ENCODE data around the gene THRB.

Gene THRB

DNA sequence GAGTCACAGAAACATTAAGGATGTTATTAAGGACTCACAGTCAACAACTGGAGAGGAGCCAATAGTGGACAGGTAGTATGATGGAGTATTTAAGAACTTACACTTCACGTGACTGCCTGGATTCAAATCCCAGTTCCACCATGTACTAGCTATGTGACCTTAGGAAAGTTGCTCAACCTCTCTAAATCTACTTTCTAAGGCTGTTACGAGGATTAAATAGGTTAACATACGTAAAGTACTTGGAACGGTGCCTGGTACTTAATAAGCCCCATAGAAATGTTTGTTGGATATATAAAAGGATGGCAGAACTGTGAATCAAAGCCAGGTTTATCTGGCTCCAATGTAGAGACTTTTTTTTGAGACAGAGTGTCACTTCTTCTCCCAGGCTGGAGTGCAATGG lies 24.4 kb downstream of the THRB start:
- Histone ChIP-seq H4K8ac (ENCODE audit: low read depth, low read length) (no peak overlapping the region), H3K4ac (ENCODE audit: low read length) (no peak overlapping the region), H3K4me2 (ENCODE audit: insufficient read depth, low read length, poor library complexity, severe bottlenecking) (no peak overlapping the region), H2BK120ac (ENCODE audit: low read depth, low read length) (no peak overlapping the region), H3K4me3 (ENCODE audit: low read length in 2 of 2) (no peak overlapping the region), H3K27me3 (ENCODE audit: control insufficient read depth in 3 of 3, insufficient read depth in 3 of 3, low read depth in 1 of 3, low read length in 3 of 3) (no peaks in the 10 kb centered on the region), H3K18ac (ENCODE audit: low read length) (no peak overlapping the region), H3K36me3 (replicated peaks in 1 of 2; ENCODE audit: control insufficient read depth in 2 of 2, insufficient read depth in 2 of 2, low read length in 2 of 2) (no peaks in the 10 kb centered on the region), H2BK12ac (ENCODE audit: low read length) (no peak overlapping the region), H2BK5ac (ENCODE audit: low read length) (no peak overlapping the region), H2AK5ac (ENCODE audit: low read depth, low read length) (no peak overlapping the region), H3K9ac (ENCODE audit: low read depth, low read length, poor library complexity) (no peak overlapping the region), H3K79me1 (ENCODE audit: low read depth, low read length) (no peaks in the 10 kb centered on the region), H4K91ac (ENCODE audit: low read depth, low read length, poor library complexity) (no peak overlapping the region), H3K9me3 (replicated peaks in 1 of 2; ENCODE audit: control insufficient read depth in 2 of 2, insufficient read depth in 1 of 2, low read depth in 1 of 2, low read length in 2 of 2) (peaks cover 0 to 2% of the 10 kb centered on the region in 2 donors), H3K4me1 (ENCODE audit: control insufficient read depth in 2 of 2, insufficient read depth in 1 of 2, low read depth in 1 of 2, low read length in 2 of 2) (no peaks in the 10 kb centered on the region), H3K14ac (ENCODE audit: low read length) (no peak overlapping the region), H3K27ac (replicated peaks; ENCODE audit: low read length) (no peak overlapping the region), H2AFZ (ENCODE audit: low read length) (no peak overlapping the region), H3K23ac (ENCODE audit: low read depth, low read length, poor library complexity) (no peak overlapping the region), H2BK15ac (ENCODE audit: low read length) (no peak overlapping the region)
- DNase-seq (ENCODE audit: low spot score) = no peak
- no CpG with 5 or more reads among the region's 4 CpGs for WGBS, 2 donors (ENCODE audit: extremely low coverage in 2 of 2, insufficient read length in 2 of 2, insufficient replicate concordance in 1 of 2)

DNA sequence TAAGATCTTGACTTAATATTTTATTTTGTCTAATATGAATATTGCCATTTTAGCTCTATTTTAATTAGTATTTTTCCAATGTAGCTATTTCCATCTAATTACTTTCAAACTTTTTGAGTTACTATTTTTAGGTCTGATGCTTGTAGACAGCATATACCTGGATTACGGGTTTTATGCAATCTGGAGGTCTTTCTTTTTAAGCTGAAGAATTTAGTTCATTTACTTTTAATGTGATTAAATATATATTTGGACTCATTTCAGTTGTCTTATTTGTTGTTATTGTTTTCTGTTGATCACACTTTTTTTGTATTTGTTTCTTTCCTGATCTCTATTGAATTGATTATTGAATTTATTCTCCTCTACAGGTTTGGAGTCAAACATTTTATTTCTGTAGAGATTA lies 30.3 kb downstream of the THRB start:
- WGBS, 2 donors (ENCODE audit: extremely low coverage in 2 of 2, insufficient read length in 2 of 2, insufficient replicate concordance in 1 of 2) = no CpG with 5 or more reads among the region's 1 CpG

DNA sequence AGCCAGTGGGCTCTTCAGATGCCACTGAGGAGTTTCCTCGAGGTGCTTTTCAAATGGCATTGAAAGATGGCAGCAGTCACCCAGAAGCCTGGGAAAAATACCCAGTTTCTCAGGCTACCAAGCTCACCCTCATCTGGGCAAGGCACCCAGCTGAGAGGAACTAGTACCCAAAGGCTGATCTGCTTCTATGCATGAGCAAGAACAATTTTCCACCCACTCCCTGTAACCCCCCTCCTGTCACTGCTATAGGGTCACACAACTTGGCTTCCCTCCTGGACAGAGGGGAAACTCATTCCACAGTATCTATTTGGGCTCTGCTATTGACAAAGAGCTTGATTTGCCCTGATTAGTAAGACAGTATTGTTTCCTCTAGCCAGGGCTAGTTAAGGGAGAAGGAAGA lies 31.9 kb downstream of the THRB start:
- no peak for DNase-seq (ENCODE audit: low spot score)
- Histone ChIP-seq H3K36me3 (replicated peaks in 1 of 2; ENCODE audit: control insufficient read depth in 2 of 2, insufficient read depth in 2 of 2, low read length in 2 of 2) (no peaks in the 10 kb centered on the region), H2BK120ac (ENCODE audit: low read depth, low read length) (no peak overlapping the region), H3K27ac (replicated peaks; ENCODE audit: low read length) (no peak overlapping the region), H2BK5ac (ENCODE audit: low read length) (no peak overlapping the region), H3K4me2 (ENCODE audit: insufficient read depth, low read length, poor library complexity, severe bottlenecking) (no peak overlapping the region), H2AK5ac (ENCODE audit: low read depth, low read length) (no peak overlapping the region), H3K23ac (ENCODE audit: low read depth, low read length, poor library complexity) (no peak overlapping the region), H4K91ac (ENCODE audit: low read depth, low read length, poor library complexity) (no peak overlapping the region), H3K4ac (ENCODE audit: low read length) (no peak overlapping the region), H3K9me3 (replicated peaks in 1 of 2; ENCODE audit: control insufficient read depth in 2 of 2, insufficient read depth in 1 of 2, low read depth in 1 of 2, low read length in 2 of 2) (no peaks in the 10 kb centered on the region), H2BK12ac (ENCODE audit: low read length) (no peak overlapping the region), H2AFZ (ENCODE audit: low read length) (no peak overlapping the region), H3K4me3 (ENCODE audit: low read length in 2 of 2) (no peak overlapping the region), H2BK15ac (ENCODE audit: low read length) (no peak overlapping the region), H3K18ac (ENCODE audit: low read length) (no peak overlapping the region), H3K9ac (ENCODE audit: low read depth, low read length, poor library complexity) (no peak overlapping the region), H3K4me1 (ENCODE audit: control insufficient read depth in 2 of 2, insufficient read depth in 1 of 2, low read depth in 1 of 2, low read length in 2 of 2) (peaks cover 0 to 3% of the 10 kb centered on the region in 2 donors), H3K14ac (ENCODE audit: low read length) (no peak overlapping the region), H3K27me3 (ENCODE audit: control insufficient read depth in 3 of 3, insufficient read depth in 3 of 3, low read depth in 1 of 3, low read length in 3 of 3) (no peaks in the 10 kb centered on the region), H3K79me1 (ENCODE audit: low read depth, low read length) (no peaks in the 10 kb centered on the region), H4K8ac (ENCODE audit: low read depth, low read length) (no peak overlapping the region)
- WGBS, 2 donors (ENCODE audit: extremely low coverage in 2 of 2, insufficient read length in 2 of 2, insufficient replicate concordance in 1 of 2) = no CpG with 5 or more reads among the region's 1 CpG

More for the DNA sequence above, 30.3 kb downstream of the THRB start:
- Histone ChIP-seq H3K23ac (ENCODE audit: low read depth, low read length, poor library complexity) (no peak overlapping the region), H2AFZ (ENCODE audit: low read length) (no peak overlapping the region), H4K91ac (ENCODE audit: low read depth, low read length, poor library complexity) (no peak overlapping the region), H2BK5ac (ENCODE audit: low read length) (no peak overlapping the region), H3K18ac (ENCODE audit: low read length) (no peak overlapping the region), H2BK15ac (ENCODE audit: low read length) (no peak overlapping the region), H3K79me1 (ENCODE audit: low read depth, low read length) (no peaks in the 10 kb centered on the region), H3K4me3 (ENCODE audit: low read length in 2 of 2) (no peak overlapping the region), H3K9me3 (replicated peaks in 1 of 2; ENCODE audit: control insufficient read depth in 2 of 2, insufficient read depth in 1 of 2, low read depth in 1 of 2, low read length in 2 of 2) (no peaks in the 10 kb centered on the region), H3K4me2 (ENCODE audit: insufficient read depth, low read length, poor library complexity, severe bottlenecking) (no peak overlapping the region), H3K4ac (ENCODE audit: low read length) (no peak overlapping the region), H3K4me1 (ENCODE audit: control insufficient read depth in 2 of 2, insufficient read depth in 1 of 2, low read depth in 1 of 2, low read length in 2 of 2) (peaks cover 0 to 3% of the 10 kb centered on the region in 2 donors), H3K14ac (ENCODE audit: low read length) (no peak overlapping the region), H3K36me3 (replicated peaks in 1 of 2; ENCODE audit: control insufficient read depth in 2 of 2, insufficient read depth in 2 of 2, low read length in 2 of 2) (no peaks in the 10 kb centered on the region), H2BK120ac (ENCODE audit: low read depth, low read length) (no peak overlapping the region), H3K27me3 (ENCODE audit: control insufficient read depth in 3 of 3, insufficient read depth in 3 of 3, low read depth in 1 of 3, low read length in 3 of 3) (no peaks in the 10 kb centered on the region), H3K27ac (replicated peaks; ENCODE audit: low read length) (no peak overlapping the region), H3K9ac (ENCODE audit: low read depth, low read length, poor library complexity) (no peak overlapping the region), H2AK5ac (ENCODE audit: low read depth, low read length) (no peak overlapping the region), H4K8ac (ENCODE audit: low read depth, low read length) (no peak overlapping the region), H2BK12ac (ENCODE audit: low read length) (no peak overlapping the region)
- DNase-seq (ENCODE audit: low spot score) = no peak

DNA sequence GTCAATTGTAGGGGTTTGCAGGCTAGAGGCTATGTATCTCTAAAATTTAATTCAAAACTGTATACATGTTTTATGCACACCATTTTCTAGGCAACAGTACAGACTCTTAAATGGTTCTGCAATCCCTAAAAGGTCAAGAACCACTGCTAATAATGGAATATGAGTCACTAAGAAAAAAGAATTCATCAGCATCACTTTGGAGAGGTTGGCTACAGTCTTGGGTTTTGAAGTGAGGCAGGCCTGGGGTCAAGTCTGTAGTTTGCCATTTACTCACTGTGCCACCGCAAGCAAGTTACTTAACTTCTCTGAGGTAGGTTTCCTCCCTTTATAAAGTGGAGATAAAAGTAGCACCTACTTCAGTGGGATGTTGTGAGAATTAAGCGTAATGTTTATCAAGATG lies 33.7 kb downstream of the THRB start:
- H2BK120ac ChIP-seq (ENCODE audit: low read depth, low read length) = no peak overlapping the region
- no peak overlapping the region for H3K14ac ChIP-seq (ENCODE audit: low read length)
- peaks cover 0 to 3% of the 10 kb centered on the region in 2 donors for H3K4me1 ChIP-seq (ENCODE audit: control insufficient read depth in 2 of 2, insufficient read depth in 1 of 2, low read depth in 1 of 2, low read length in 2 of 2)
- no peak overlapping the region for H4K8ac ChIP-seq (ENCODE audit: low read depth, low read length)
- H2BK15ac ChIP-seq (ENCODE audit: low read length) = no peak overlapping the region
- no peak overlapping the region for H3K9ac ChIP-seq (ENCODE audit: low read depth, low read length, poor library complexity)
- H2BK12ac ChIP-seq (ENCODE audit: low read length) = no peak overlapping the region
- no peak overlapping the region for H4K91ac ChIP-seq (ENCODE audit: low read depth, low read length, poor library complexity)
- DNase-seq (ENCODE audit: low spot score) = no peak
- H3K4me2 ChIP-seq (ENCODE audit: insufficient read depth, low read length, poor library complexity, severe bottlenecking) = no peak overlapping the region
- no peak overlapping the region for H3K23ac ChIP-seq (ENCODE audit: low read depth, low read length, poor library complexity)
- H3K36me3 ChIP-seq (replicated peaks in 1 of 2; ENCODE audit: control insufficient read depth in 2 of 2, insufficient read depth in 2 of 2, low read length in 2 of 2) = no peaks in the 10 kb centered on the region
- no peak overlapping the region for H3K4me3 ChIP-seq (ENCODE audit: low read length in 2 of 2)
- no peak overlapping the region for H3K4ac ChIP-seq (ENCODE audit: low read length)
- H3K9me3 ChIP-seq (replicated peaks in 1 of 2; ENCODE audit: control insufficient read depth in 2 of 2, insufficient read depth in 1 of 2, low read depth in 1 of 2, low read length in 2 of 2) = no peaks in the 10 kb centered on the region
- H3K27me3 ChIP-seq (ENCODE audit: control insufficient read depth in 3 of 3, insufficient read depth in 3 of 3, low read depth in 1 of 3, low read length in 3 of 3) = no peaks in the 10 kb centered on the region
- H3K18ac ChIP-seq (ENCODE audit: low read length) = no peak overlapping the region
- no peak overlapping the region for H2BK5ac ChIP-seq (ENCODE audit: low read length)
- H3K27ac ChIP-seq (replicated peaks; ENCODE audit: low read length) = no peak overlapping the region
- no peak overlapping the region for H2AFZ ChIP-seq (ENCODE audit: low read length)
- H3K79me1 ChIP-seq (ENCODE audit: low read depth, low read length) = no peaks in the 10 kb centered on the region
- WGBS, 2 donors (ENCODE audit: extremely low coverage in 2 of 2, insufficient read length in 2 of 2, insufficient replicate concordance in 1 of 2) = no CpG with 5 or more reads among the region's 2 CpGs
- H2AK5ac ChIP-seq (ENCODE audit: low read depth, low read length) = no peak overlapping the region
